Mesothelial cell of epicardium (in vitro differentiated cells): ENCODE data around the gene ANO10. TPM values are rescaled to one million over a fixed set of nuclear protein-coding genes. Genes with fewer than 3 reads are reported as not detected.
"Not testable (repeated sequence)": the region's sequence is repeated elsewhere in the genome, so short reads cannot be mapped to it uniquely, and the experiment has no call there.

ENCODE experiments used
- DNase-seq, 2 experiments: peaks; one replicate each; pipeline ENCODE4 v3.0.0; 2021; ENCODE audit warnings: low spot score in 2 of 2; ENCODE audit not compliant: unreplicated experiment in 2 of 2
- H3K27ac Mint-ChIP-seq: 2 replicates; pipeline ENCODE4 v1.8.0; 2021; ENCODE audit warnings: mixed read lengths
- H3K27me3 Mint-ChIP-seq: 2 replicates; pipeline ENCODE4 v1.8.0; 2021; ENCODE audit warnings: low read depth, mixed read lengths
- H3K36me3 Mint-ChIP-seq: 2 replicates; pipeline ENCODE4 v1.8.0; 2021; ENCODE audit warnings: mixed read lengths
- H3K4me1 Mint-ChIP-seq: 2 replicates; pipeline ENCODE4 v1.8.0; 2021; ENCODE audit warnings: mixed read lengths
- H3K4me3 Mint-ChIP-seq: 2 replicates; pipeline ENCODE4 v1.8.0; 2021; ENCODE audit warnings: mild to moderate bottlenecking, moderate library complexity, mixed read lengths
- H3K9me3 Mint-ChIP-seq: 2 replicates; pipeline ENCODE4 v1.8.0; 2021; ENCODE audit warnings: mixed read lengths
- CTCF ChIP-seq: fragments of 200-600 bp; sonication (generic); IDR thresholded peaks from one replicate; pipeline ENCODE4 v1.5.0; 2021; ENCODE audit warnings: antibody characterized with exemption; ENCODE audit not compliant: unreplicated experiment
- total RNA-seq: library from RNA; stranded (reverse); gene quantifications from 3 replicates; pipeline ENCODE4 v1.2.1, GENCODE V29; 2021

ANO10 gene
- total RNA-seq, 1 donor from 2014 or later, result 29.8 TPM

GRCh38 chr3:43583481-43583880 is 38.3 kb downstream of the ANO10 start:
- H3K4me3 Mint-ChIP-seq, result no peak overlapping the region
- H3K27me3 Mint-ChIP-seq, result no peaks in the 10 kb centered on the region
- H3K36me3 Mint-ChIP-seq, result peaks cover 3% of the 10 kb centered on the region
- no peak for DNase-seq
- H3K4me1 Mint-ChIP-seq, result peaks cover 27% of the 10 kb centered on the region
- no peaks in the 10 kb centered on the region for H3K9me3 Mint-ChIP-seq
- TF ChIP-seq CTCF, result no peak
- H3K27ac Mint-ChIP-seq, result peak overlapping the region; percentile 79

GRCh38 chr3:43582866-43583265 is 38.9 kb downstream of the ANO10 start:
- Mint-ChIP-seq H3K27ac (peak overlapping the region; percentile 79), H3K27me3 (no peaks in the 10 kb centered on the region), H3K9me3 (no peaks in the 10 kb centered on the region), H3K4me1 (peaks cover 27% of the 10 kb centered on the region), H3K36me3 (peaks cover 3% of the 10 kb centered on the region), H3K4me3 (no peak overlapping the region)
- TF ChIP-seq CTCF, result no peak
- DNase-seq, result no peak

GRCh38 chr3:43581343-43581742 is 40.5 kb downstream of the ANO10 start:
- no peak for DNase-seq

GRCh38 chr3:43580181-43580580 is 41.6 kb downstream of the ANO10 start:
- H3K36me3 Mint-ChIP-seq, result peaks cover 12% of the 10 kb centered on the region
- H3K27ac Mint-ChIP-seq, result no peak overlapping the region
- H3K4me1 Mint-ChIP-seq, result peaks cover 12% of the 10 kb centered on the region
- no peak overlapping the region for H3K4me3 Mint-ChIP-seq
- DNase-seq, result no peak
- H3K9me3 Mint-ChIP-seq, result no peaks in the 10 kb centered on the region
- TF ChIP-seq CTCF, result no peak
- H3K27me3 Mint-ChIP-seq, result no peaks in the 10 kb centered on the region

More at GRCh38 chr3:43581343-43581742, 40.5 kb downstream of the ANO10 start:
- Mint-ChIP-seq H3K4me3 (no peak overlapping the region), H3K36me3 (peaks cover 9% of the 10 kb centered on the region), H3K27ac (no peak overlapping the region), H3K27me3 (no peaks in the 10 kb centered on the region), H3K4me1 (peaks cover 20% of the 10 kb centered on the region), H3K9me3 (no peaks in the 10 kb centered on the region)
- no peak for TF ChIP-seq CTCF

- no peak overlapping the region for H3K4me3 Mint-ChIP-seq
- no peak for TF ChIP-seq CTCF
- DNase-seq, result no peak
- no peaks in the 10 kb centered on the region for H3K4me1 Mint-ChIP-seq
- peaks cover 8% of the 10 kb centered on the region for H3K36me3 Mint-ChIP-seq
- no peaks in the 10 kb centered on the region for H3K27me3 Mint-ChIP-seq
- no peaks in the 10 kb centered on the region for H3K9me3 Mint-ChIP-seq
- H3K27ac Mint-ChIP-seq, result no peak overlapping the region
Measured at GRCh38 chr3:43573576-43573975, 48.2 kb downstream of the ANO10 start.

GRCh38 chr3:43565661-43566341 is 56.0 kb downstream of the ANO10 start:
- Mint-ChIP-seq H3K4me3 (peak overlapping the region; percentile 65), H3K27ac (peak overlapping the region; percentile 43), H3K36me3 (peaks cover 22% of the 10 kb centered on the region)
- H3K4me1 Mint-ChIP-seq, DNase-seq, H3K27me3 Mint-ChIP-seq, H3K9me3 Mint-ChIP-seq: not testable (repeated sequence)
